Measurements from ENCODE around the gene DCAF17.

The DCAF17 gene

DNA sequence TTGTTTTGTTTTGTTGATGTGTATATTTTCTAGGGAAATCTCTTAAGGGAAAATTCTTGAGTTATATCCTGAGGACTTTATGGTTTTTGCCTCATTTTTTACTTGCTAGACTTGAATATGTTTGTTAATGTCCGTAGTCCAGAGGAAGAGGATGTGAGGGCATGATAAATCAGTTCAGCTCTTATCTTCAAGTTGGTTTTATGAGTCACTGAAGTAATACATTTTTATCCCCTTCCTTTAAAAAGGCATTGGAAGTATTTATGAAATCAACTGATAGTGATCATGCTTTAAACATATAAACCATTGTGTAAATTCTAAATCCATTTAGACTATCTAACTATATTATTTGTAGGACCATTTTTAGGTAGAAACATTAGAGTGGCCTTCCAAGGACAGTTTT, 44.3 kb downstream of the DCAF17 start:
- Histone ChIP-seq H3K36me3 (ENCODE audit: insufficient read depth, low read length) (peaks cover 44% of the 10 kb centered on the region), H3K9me2 (ENCODE audit: low read depth, low read length) (no peaks in the 10 kb centered on the region), H3K27me3 (ENCODE audit: insufficient read depth, low read length) (no peaks in the 10 kb centered on the region), H3K27ac (ENCODE audit: low read depth, low read length, poor library complexity, severe bottlenecking) (no peak overlapping the region), H3K4me2 (ENCODE audit: low read length) (no peak overlapping the region), H3K4me1 (ENCODE audit: insufficient read depth, low read length, severe bottlenecking) (no peaks in the 10 kb centered on the region), H3K4me3 (ENCODE audit: low read depth, low read length, poor library complexity, severe bottlenecking) (no peak overlapping the region), H2AFZ (ENCODE audit: low read length) (no peak overlapping the region), H3F3A (ENCODE audit: insufficient read depth, low read length) (no peaks in the 10 kb centered on the region), H3K79me2 (ENCODE audit: insufficient read depth, low read length) (no peaks in the 10 kb centered on the region), H3K9me3 (ENCODE audit: low read length) (no peaks in the 10 kb centered on the region), H3K9ac (ENCODE audit: low read length) (no peak overlapping the region), H4K20me1 (ENCODE audit: insufficient read depth, low read length) (no peaks in the 10 kb centered on the region)
- TF ChIP-seq, protein P1, sequence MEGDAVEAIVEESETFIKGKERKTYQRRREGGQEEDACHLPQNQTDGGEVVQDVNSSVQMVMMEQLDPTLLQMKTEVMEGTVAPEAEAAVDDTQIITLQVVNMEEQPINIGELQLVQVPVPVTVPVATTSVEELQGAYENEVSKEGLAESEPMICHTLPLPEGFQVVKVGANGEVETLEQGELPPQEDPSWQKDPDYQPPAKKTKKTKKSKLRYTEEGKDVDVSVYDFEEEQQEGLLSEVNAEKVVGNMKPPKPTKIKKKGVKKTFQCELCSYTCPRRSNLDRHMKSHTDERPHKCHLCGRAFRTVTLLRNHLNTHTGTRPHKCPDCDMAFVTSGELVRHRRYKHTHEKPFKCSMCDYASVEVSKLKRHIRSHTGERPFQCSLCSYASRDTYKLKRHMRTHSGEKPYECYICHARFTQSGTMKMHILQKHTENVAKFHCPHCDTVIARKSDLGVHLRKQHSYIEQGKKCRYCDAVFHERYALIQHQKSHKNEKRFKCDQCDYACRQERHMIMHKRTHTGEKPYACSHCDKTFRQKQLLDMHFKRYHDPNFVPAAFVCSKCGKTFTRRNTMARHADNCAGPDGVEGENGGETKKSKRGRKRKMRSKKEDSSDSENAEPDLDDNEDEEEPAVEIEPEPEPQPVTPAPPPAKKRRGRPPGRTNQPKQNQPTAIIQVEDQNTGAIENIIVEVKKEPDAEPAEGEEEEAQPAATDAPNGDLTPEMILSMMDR (IDR thresholded peaks at IDR 0.05; ENCODE audit: low read length) = no peak
- no peak for TF ChIP-seq EZH2 (IDR thresholded peaks at IDR 0.05; ENCODE audit: borderline replicate concordance, low read length)

DNA sequence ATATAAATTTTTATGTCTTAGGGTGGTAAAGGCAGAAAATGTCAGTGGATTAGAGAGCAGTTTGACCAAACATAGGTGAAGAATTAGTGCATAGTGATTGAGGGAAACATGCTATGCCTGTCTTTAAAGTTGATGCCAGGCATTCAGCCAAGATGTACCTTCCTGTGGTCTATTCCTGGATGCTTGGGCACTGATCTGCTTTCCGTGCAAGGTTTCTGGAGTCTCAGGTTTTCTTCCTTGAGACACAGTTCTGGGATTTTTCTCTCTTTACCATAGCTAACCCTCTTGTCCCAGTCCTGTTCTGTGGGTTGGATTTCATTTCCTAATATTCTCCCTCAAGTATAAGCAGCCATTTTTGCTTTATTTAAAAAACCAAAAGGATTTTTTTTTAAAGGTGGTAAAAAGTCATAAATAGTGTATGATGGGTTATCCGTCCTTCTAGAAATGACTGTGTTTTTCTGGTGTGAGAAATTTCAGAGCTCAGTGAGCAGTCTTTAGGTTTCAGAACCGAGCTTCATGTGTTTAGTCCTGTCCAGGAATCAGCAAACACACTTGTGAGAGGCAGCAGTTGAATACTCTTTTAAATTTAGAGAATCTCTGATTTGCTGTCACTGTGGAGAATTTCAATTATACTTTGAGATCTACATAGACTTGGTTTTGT, 45.3 kb downstream of the DCAF17 start:
- H3K27ac ChIP-seq (ENCODE audit: low read depth, low read length, poor library complexity, severe bottlenecking) = no peak overlapping the region
- no peak overlapping the region for H3K9ac ChIP-seq (ENCODE audit: low read length)
- H3K27me3 ChIP-seq (ENCODE audit: insufficient read depth, low read length) = no peaks in the 10 kb centered on the region
- no peaks in the 10 kb centered on the region for H3K9me2 ChIP-seq (ENCODE audit: low read depth, low read length)
- no peak overlapping the region for H3K4me3 ChIP-seq (ENCODE audit: low read depth, low read length, poor library complexity, severe bottlenecking)
- H2AFZ ChIP-seq (ENCODE audit: low read length) = no peak overlapping the region
- H3K4me1 ChIP-seq (ENCODE audit: insufficient read depth, low read length, severe bottlenecking) = no peaks in the 10 kb centered on the region
- H3K36me3 ChIP-seq (ENCODE audit: insufficient read depth, low read length) = peaks cover 35% of the 10 kb centered on the region
- TF ChIP-seq EZH2 (IDR thresholded peaks at IDR 0.05; ENCODE audit: borderline replicate concordance, low read length) = no peak
- TF ChIP-seq, protein P1 (IDR thresholded peaks at IDR 0.05; ENCODE audit: low read length) = no peak
- no peaks in the 10 kb centered on the region for H3K9me3 ChIP-seq (ENCODE audit: low read length)
- no peaks in the 10 kb centered on the region for H3K79me2 ChIP-seq (ENCODE audit: insufficient read depth, low read length)
- no peaks in the 10 kb centered on the region for H4K20me1 ChIP-seq (ENCODE audit: insufficient read depth, low read length)
- no peaks in the 10 kb centered on the region for H3F3A ChIP-seq (ENCODE audit: insufficient read depth, low read length)
- H3K4me2 ChIP-seq (ENCODE audit: low read length) = no peak overlapping the region

DNA sequence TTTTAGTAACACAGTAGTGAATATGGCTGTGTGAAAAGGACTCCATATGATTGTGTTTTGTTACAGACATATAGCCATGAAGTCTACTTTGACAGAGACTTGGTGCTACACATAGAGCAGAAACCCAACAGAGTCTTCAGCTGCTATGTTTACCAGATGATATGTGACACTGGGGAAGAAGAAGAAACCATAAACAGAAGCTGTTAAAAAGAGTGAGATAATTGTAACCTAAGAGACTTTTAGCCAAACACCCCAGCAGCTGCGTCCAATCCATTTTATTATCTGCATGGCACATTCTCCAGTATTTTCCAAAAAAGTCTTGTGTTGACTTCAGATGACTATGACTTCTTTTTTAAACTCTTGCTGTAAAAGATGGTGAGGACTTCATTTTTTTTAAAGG, 46.9 kb downstream of the DCAF17 start:
- Histone ChIP-seq H3K79me2 (ENCODE audit: insufficient read depth, low read length) (no peaks in the 10 kb centered on the region), H3K27me3 (ENCODE audit: insufficient read depth, low read length) (no peaks in the 10 kb centered on the region), H2AFZ (ENCODE audit: low read length) (no peak overlapping the region), H3K27ac (ENCODE audit: low read depth, low read length, poor library complexity, severe bottlenecking) (no peak overlapping the region), H3K4me3 (ENCODE audit: low read depth, low read length, poor library complexity, severe bottlenecking) (no peak overlapping the region), H3K9ac (ENCODE audit: low read length) (no peak overlapping the region), H3K36me3 (ENCODE audit: insufficient read depth, low read length) (peaks cover 21% of the 10 kb centered on the region), H3K9me2 (ENCODE audit: low read depth, low read length) (no peaks in the 10 kb centered on the region), H3K4me2 (ENCODE audit: low read length) (no peak overlapping the region), H3F3A (ENCODE audit: insufficient read depth, low read length) (no peaks in the 10 kb centered on the region), H3K9me3 (ENCODE audit: low read length) (no peaks in the 10 kb centered on the region), H3K4me1 (ENCODE audit: insufficient read depth, low read length, severe bottlenecking) (no peaks in the 10 kb centered on the region), H4K20me1 (ENCODE audit: insufficient read depth, low read length) (no peaks in the 10 kb centered on the region)
- TF ChIP-seq EZH2 (IDR thresholded peaks at IDR 0.05; ENCODE audit: borderline replicate concordance, low read length) = no peak
- TF ChIP-seq, protein P1 (IDR thresholded peaks at IDR 0.05; ENCODE audit: low read length) = no peak

Data from OCI-LY1 (cell line).